ENCODE results near the gene NALF2. TPM values are rescaled to one million over a fixed set of nuclear protein-coding genes. Genes with fewer than 3 reads are reported as not detected.

Gene NALF2
- total RNA-seq (not detected), polyA plus RNA-seq (under 1 TPM in 1 of 2 donors, not detected in 1; 0.07 TPM)

GRCh38 chrX:69503782-69504625, at the start of gene NALF2:
NALF2 (plus strand) TSS chrX:69504326; CDS start chrX:69505283, 957 bp downstream.
- Histone ChIP-seq H3K27ac (ENCODE audit: low read depth, low read length) (no peak within 1 kb of the TSS), H3K27me3 (ENCODE audit: insufficient read depth, low read length) (no peaks in the 10 kb centered on the region), H3K4me1 (ENCODE audit: insufficient read depth, low read length) (no peaks in the 10 kb centered on the region), H3K9me3 (ENCODE audit: control insufficient read depth in 1 of 2, low read length in 2 of 2) (no peaks in the 10 kb centered on the region), H3K4me3 (ENCODE audit: low read length in 2 of 2) (no peak within 1 kb of the TSS), H3K36me3 (ENCODE audit: insufficient read depth, low read length) (no peaks in the 10 kb centered on the region)
- Mint-ChIP-seq H3K4me3 (peak within 1 kb of the TSS; percentile 54 to 71 (median 64)), H3K27ac (no peak within 1 kb of the TSS), H3K27me3 (peaks cover 5 to 6% of the 10 kb centered on the region in 2 donors), H3K4me1 (peaks cover 0 to 9% (median 1%) of the 10 kb centered on the region in 4 donors), H3K9me3 (no peaks in the 10 kb centered on the region), H3K36me3 (no peaks in the 10 kb centered on the region)
- CTCF ChIA-PET (ENCODE audit: partially characterized antibody) = no interaction called here
- intact Hi-C loops (cut with micrococcal nuclease) = no loop called here
- POLR2A ChIA-PET (ENCODE audit: partially characterized antibody) = no interaction called here
- peak in 4 of 5 donors; percentile 14 to 31 (median 26) for DNase-seq

GRCh38 chrX:69457756-69458155, 46.4 kb upstream of the NALF2 start:
- H3K36me3 ChIP-seq (ENCODE audit: insufficient read depth, low read length) = no peaks in the 10 kb centered on the region
- no peaks in the 10 kb centered on the region for H3K27me3 Mint-ChIP-seq
- no peak for DNase-seq
- H3K27ac Mint-ChIP-seq = no peak overlapping the region
- no peak overlapping the region for H3K27ac ChIP-seq (ENCODE audit: low read depth, low read length)
- H3K27me3 ChIP-seq (ENCODE audit: insufficient read depth, low read length) = no peaks in the 10 kb centered on the region
- no peaks in the 10 kb centered on the region for H3K4me1 ChIP-seq (ENCODE audit: insufficient read depth, low read length)
- H3K36me3 Mint-ChIP-seq = no peaks in the 10 kb centered on the region
- H3K9me3 ChIP-seq (ENCODE audit: control insufficient read depth in 1 of 2, low read length in 2 of 2) = no peaks in the 10 kb centered on the region
- H3K4me3 Mint-ChIP-seq = no peak overlapping the region
- ChIA-PET POLR2A (ENCODE audit: partially characterized antibody) (no interaction called here), CTCF (ENCODE audit: partially characterized antibody) (no interaction called here)
- H3K4me3 ChIP-seq (ENCODE audit: low read length in 2 of 2) = no peak overlapping the region
- no peaks in the 10 kb centered on the region for H3K4me1 Mint-ChIP-seq
- intact Hi-C loops (cut with micrococcal nuclease) = no loop called here
- H3K9me3 Mint-ChIP-seq = peaks cover 0 to 2% (median 0%) of the 10 kb centered on the region in 8 donors

- intact Hi-C loops (cut with micrococcal nuclease) = no loop called here
- Histone ChIP-seq H3K4me3 (ENCODE audit: low read length in 2 of 2) (no peak overlapping the region), H3K36me3 (ENCODE audit: insufficient read depth, low read length) (no peaks in the 10 kb centered on the region), H3K27ac (ENCODE audit: low read depth, low read length) (no peak overlapping the region), H3K4me1 (ENCODE audit: insufficient read depth, low read length) (no peaks in the 10 kb centered on the region), H3K27me3 (ENCODE audit: insufficient read depth, low read length) (no peaks in the 10 kb centered on the region), H3K9me3 (ENCODE audit: control insufficient read depth in 1 of 2, low read length in 2 of 2) (no peaks in the 10 kb centered on the region)
- Mint-ChIP-seq H3K27me3 (peaks cover 4 to 5% of the 10 kb centered on the region in 2 donors), H3K27ac (no peak overlapping the region), H3K4me1 (no peaks in the 10 kb centered on the region), H3K9me3 (peaks cover 0 to 4% (median 0%) of the 10 kb centered on the region in 8 donors), H3K36me3 (no peaks in the 10 kb centered on the region), H3K4me3 (no peak overlapping the region)
- DNase-seq = no peak
- CTCF ChIA-PET (ENCODE audit: partially characterized antibody) = no interaction called here
- POLR2A ChIA-PET (ENCODE audit: partially characterized antibody) = no interaction called here
Measured at GRCh38 chrX:69466546-69466945, 37.6 kb upstream of the NALF2 start.

GRCh38 chrX:69469975-69470374, 34.2 kb upstream of the NALF2 start:
- no peak overlapping the region for H3K27ac Mint-ChIP-seq
- Histone ChIP-seq H3K27ac (ENCODE audit: low read depth, low read length) (no peak overlapping the region), H3K27me3 (ENCODE audit: insufficient read depth, low read length) (no peaks in the 10 kb centered on the region), H3K4me3 (ENCODE audit: low read length in 2 of 2) (no peak overlapping the region), H3K36me3 (ENCODE audit: insufficient read depth, low read length) (no peaks in the 10 kb centered on the region), H3K9me3 (ENCODE audit: control insufficient read depth in 1 of 2, low read length in 2 of 2) (no peaks in the 10 kb centered on the region), H3K4me1 (ENCODE audit: insufficient read depth, low read length) (no peaks in the 10 kb centered on the region)
- no peaks in the 10 kb centered on the region for H3K4me1 Mint-ChIP-seq
- peaks cover 7 to 8% of the 10 kb centered on the region in 2 donors for H3K27me3 Mint-ChIP-seq
- no peaks in the 10 kb centered on the region for H3K36me3 Mint-ChIP-seq
- no peak for DNase-seq
- no peak overlapping the region for H3K4me3 Mint-ChIP-seq
- POLR2A ChIA-PET (ENCODE audit: partially characterized antibody) = no interaction called here
- intact Hi-C loops (cut with micrococcal nuclease) = no loop called here
- CTCF ChIA-PET (ENCODE audit: partially characterized antibody) = no interaction called here
- peaks cover 0 to 2% (median 0%) of the 10 kb centered on the region in 8 donors for H3K9me3 Mint-ChIP-seq

GRCh38 chrX:69489625-69490024, 14.5 kb upstream of the NALF2 start:
- ChIA-PET POLR2A (ENCODE audit: partially characterized antibody) (no interaction called here), CTCF (ENCODE audit: partially characterized antibody) (no interaction called here)
- Mint-ChIP-seq H3K4me1 (peaks cover 0 to 1% (median 0%) of the 10 kb centered on the region in 4 donors), H3K27ac (no peak overlapping the region), H3K36me3 (no peaks in the 10 kb centered on the region), H3K4me3 (no peak overlapping the region), H3K9me3 (no peaks in the 10 kb centered on the region), H3K27me3 (peaks cover 7% of the 10 kb centered on the region in 2 donors)
- Histone ChIP-seq H3K27me3 (ENCODE audit: insufficient read depth, low read length) (no peaks in the 10 kb centered on the region), H3K27ac (ENCODE audit: low read depth, low read length) (no peak overlapping the region), H3K4me1 (ENCODE audit: insufficient read depth, low read length) (no peaks in the 10 kb centered on the region), H3K36me3 (ENCODE audit: insufficient read depth, low read length) (no peaks in the 10 kb centered on the region), H3K9me3 (ENCODE audit: control insufficient read depth in 1 of 2, low read length in 2 of 2) (no peaks in the 10 kb centered on the region), H3K4me3 (ENCODE audit: low read length in 2 of 2) (no peak overlapping the region)
- DNase-seq = no peak
- intact Hi-C loops (cut with micrococcal nuclease) = loop anchor here (5.0 kb wide), 1 partner anchor 943 kb away; no protein-coding TSS in a partner anchor

GRCh38 chrX:69493193-69493592, 10.9 kb upstream of the NALF2 start:
- no peaks in the 10 kb centered on the region for H3K9me3 Mint-ChIP-seq
- H3K27ac Mint-ChIP-seq = no peak overlapping the region
- Histone ChIP-seq H3K27ac (ENCODE audit: low read depth, low read length) (no peak overlapping the region), H3K4me1 (ENCODE audit: insufficient read depth, low read length) (no peaks in the 10 kb centered on the region), H3K36me3 (ENCODE audit: insufficient read depth, low read length) (no peaks in the 10 kb centered on the region), H3K4me3 (ENCODE audit: low read length in 2 of 2) (no peak overlapping the region), H3K27me3 (ENCODE audit: insufficient read depth, low read length) (no peaks in the 10 kb centered on the region), H3K9me3 (ENCODE audit: control insufficient read depth in 1 of 2, low read length in 2 of 2) (no peaks in the 10 kb centered on the region)
- H3K4me3 Mint-ChIP-seq = no peak overlapping the region
- H3K4me1 Mint-ChIP-seq = peaks cover 0 to 1% (median 0%) of the 10 kb centered on the region in 4 donors
- intact Hi-C loops (cut with micrococcal nuclease) = loop anchor here (5.0 kb wide), 1 partner anchor 939 kb away; no protein-coding TSS in a partner anchor
- peak in 3 of 5 donors; percentile 6 to 24 (median 13) for DNase-seq
- peaks cover 5 to 7% of the 10 kb centered on the region in 2 donors for H3K27me3 Mint-ChIP-seq
- CTCF ChIA-PET (ENCODE audit: partially characterized antibody) = interaction anchor here (1.0 kb wide), 1 partner anchor 537 kb away, joined by 3 read pairs; no protein-coding TSS in a partner anchor
- H3K36me3 Mint-ChIP-seq = no peaks in the 10 kb centered on the region
- POLR2A ChIA-PET (ENCODE audit: partially characterized antibody) = no interaction called here

GRCh38 chrX:69493766-69494165, 10.4 kb upstream of the NALF2 start:
- Histone ChIP-seq H3K9me3 (ENCODE audit: control insufficient read depth in 1 of 2, low read length in 2 of 2) (no peaks in the 10 kb centered on the region), H3K4me1 (ENCODE audit: insufficient read depth, low read length) (no peaks in the 10 kb centered on the region), H3K27ac (ENCODE audit: low read depth, low read length) (no peak overlapping the region), H3K36me3 (ENCODE audit: insufficient read depth, low read length) (no peaks in the 10 kb centered on the region), H3K27me3 (ENCODE audit: insufficient read depth, low read length) (no peaks in the 10 kb centered on the region), H3K4me3 (ENCODE audit: low read length in 2 of 2) (no peak overlapping the region)
- Mint-ChIP-seq H3K9me3 (no peaks in the 10 kb centered on the region), H3K27ac (no peak overlapping the region), H3K36me3 (no peaks in the 10 kb centered on the region), H3K27me3 (peaks cover 5 to 7% of the 10 kb centered on the region in 2 donors), H3K4me1 (peaks cover 0 to 1% (median 0%) of the 10 kb centered on the region in 4 donors), H3K4me3 (no peak overlapping the region)
- POLR2A ChIA-PET (ENCODE audit: partially characterized antibody) = no interaction called here
- DNase-seq = no peak
- intact Hi-C loops (cut with micrococcal nuclease) = loop anchor here (5.0 kb wide), 1 partner anchor 939 kb away; no protein-coding TSS in a partner anchor
- CTCF ChIA-PET (ENCODE audit: partially characterized antibody) = interaction anchor here (1.0 kb wide), 1 partner anchor 537 kb away, joined by 3 read pairs; no protein-coding TSS in a partner anchor
